ENCODE data around the gene MTCL1. TPM values are rescaled to one million over a fixed set of nuclear protein-coding genes. Genes with fewer than 3 reads are reported as not detected.

Gene MTCL1
- total and polyA plus RNA-seq, 10 of the 15 experiments (the other 5 are each of a cell fraction or from before 2014, with no cell fraction given): 0.03 to 0.36 (median 0.13) TPM; not detected in 4

DNA sequence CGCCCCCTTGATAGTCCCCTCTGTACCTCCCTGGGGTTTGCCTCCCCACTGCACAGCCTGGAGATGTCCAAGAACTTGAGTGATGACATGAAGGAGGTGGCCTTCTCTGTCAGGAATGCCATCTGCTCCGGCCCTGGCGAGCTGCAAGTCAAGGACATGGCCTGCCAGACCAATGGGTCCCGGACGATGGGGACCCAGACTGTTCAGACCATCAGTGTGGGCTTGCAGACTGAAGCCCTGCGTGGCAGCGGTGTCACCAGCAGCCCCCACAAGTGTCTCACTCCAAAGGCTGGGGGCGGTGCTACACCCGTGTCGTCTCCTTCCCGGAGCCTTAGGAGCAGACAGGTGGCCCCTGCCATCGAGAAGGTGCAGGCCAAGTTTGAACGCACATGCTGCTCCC, 119.9 kb downstream of the MTCL1 start (continued):
- TF ChIP-seq, protein P1, sequence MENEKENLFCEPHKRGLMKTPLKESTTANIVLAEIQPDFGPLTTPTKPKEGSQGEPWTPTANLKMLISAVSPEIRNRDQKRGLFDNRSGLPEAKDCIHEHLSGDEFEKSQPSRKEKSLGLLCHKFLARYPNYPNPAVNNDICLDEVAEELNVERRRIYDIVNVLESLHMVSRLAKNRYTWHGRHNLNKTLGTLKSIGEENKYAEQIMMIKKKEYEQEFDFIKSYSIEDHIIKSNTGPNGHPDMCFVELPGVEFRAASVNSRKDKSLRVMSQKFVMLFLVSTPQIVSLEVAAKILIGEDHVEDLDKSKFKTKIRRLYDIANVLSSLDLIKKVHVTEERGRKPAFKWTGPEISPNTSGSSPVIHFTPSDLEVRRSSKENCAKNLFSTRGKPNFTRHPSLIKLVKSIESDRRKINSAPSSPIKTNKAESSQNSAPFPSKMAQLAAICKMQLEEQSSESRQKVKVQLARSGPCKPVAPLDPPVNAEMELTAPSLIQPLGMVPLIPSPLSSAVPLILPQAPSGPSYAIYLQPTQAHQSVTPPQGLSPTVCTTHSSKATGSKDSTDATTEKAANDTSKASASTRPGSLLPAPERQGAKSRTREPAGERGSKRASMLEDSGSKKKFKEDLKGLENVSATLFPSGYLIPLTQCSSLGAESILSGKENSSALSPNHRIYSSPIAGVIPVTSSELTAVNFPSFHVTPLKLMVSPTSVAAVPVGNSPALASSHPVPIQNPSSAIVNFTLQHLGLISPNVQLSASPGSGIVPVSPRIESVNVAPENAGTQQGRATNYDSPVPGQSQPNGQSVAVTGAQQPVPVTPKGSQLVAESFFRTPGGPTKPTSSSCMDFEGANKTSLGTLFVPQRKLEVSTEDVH (IDR thresholded peaks at IDR 0.05; ENCODE audit: low read depth, partially characterized antibody): no peak
- TF ChIP-seq, protein P2, sequence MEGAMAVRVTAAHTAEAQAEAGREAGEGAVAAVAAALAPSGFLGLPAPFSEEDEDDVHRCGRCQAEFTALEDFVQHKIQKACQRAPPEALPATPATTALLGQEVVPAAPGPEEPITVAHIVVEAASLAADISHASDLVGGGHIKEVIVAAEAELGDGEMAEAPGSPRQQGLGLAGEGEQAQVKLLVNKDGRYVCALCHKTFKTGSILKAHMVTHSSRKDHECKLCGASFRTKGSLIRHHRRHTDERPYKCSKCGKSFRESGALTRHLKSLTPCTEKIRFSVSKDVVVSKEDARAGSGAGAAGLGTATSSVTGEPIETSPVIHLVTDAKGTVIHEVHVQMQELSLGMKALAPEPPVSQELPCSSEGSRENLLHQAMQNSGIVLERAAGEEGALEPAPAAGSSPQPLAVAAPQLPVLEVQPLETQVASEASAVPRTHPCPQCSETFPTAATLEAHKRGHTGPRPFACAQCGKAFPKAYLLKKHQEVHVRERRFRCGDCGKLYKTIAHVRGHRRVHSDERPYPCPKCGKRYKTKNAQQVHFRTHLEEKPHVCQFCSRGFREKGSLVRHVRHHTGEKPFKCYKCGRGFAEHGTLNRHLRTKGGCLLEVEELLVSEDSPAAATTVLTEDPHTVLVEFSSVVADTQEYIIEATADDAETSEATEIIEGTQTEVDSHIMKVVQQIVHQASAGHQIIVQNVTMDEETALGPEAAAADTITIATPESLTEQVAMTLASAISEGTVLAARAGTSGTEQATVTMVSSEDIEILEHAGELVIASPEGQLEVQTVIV (IDR thresholded peaks at IDR 0.05; ENCODE audit: borderline replicate concordance, partially characterized antibody): no peak
- TF ChIP-seq, protein P3, sequence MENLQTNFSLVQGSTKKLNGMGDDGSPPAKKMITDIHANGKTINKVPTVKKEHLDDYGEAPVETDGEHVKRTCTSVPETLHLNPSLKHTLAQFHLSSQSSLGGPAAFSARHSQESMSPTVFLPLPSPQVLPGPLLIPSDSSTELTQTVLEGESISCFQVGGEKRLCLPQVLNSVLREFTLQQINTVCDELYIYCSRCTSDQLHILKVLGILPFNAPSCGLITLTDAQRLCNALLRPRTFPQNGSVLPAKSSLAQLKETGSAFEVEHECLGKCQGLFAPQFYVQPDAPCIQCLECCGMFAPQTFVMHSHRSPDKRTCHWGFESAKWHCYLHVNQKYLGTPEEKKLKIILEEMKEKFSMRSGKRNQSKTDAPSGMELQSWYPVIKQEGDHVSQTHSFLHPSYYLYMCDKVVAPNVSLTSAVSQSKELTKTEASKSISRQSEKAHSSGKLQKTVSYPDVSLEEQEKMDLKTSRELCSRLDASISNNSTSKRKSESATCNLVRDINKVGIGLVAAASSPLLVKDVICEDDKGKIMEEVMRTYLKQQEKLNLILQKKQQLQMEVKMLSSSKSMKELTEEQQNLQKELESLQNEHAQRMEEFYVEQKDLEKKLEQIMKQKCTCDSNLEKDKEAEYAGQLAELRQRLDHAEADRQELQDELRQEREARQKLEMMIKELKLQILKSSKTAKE (IDR thresholded peaks at IDR 0.05; ENCODE audit: low read depth, poor library complexity, severe bottlenecking): no peak
- TF ChIP-seq MEF2A (IDR thresholded peaks at IDR 0.05; ENCODE audit: insufficient read depth, low read depth, low read length) (no peak), RAD51 (IDR thresholded peaks at IDR 0.05) (no peak)

Data from GM12878 (cell line).